Measurements from ENCODE around the gene BCR.

BCR gene

DNA sequence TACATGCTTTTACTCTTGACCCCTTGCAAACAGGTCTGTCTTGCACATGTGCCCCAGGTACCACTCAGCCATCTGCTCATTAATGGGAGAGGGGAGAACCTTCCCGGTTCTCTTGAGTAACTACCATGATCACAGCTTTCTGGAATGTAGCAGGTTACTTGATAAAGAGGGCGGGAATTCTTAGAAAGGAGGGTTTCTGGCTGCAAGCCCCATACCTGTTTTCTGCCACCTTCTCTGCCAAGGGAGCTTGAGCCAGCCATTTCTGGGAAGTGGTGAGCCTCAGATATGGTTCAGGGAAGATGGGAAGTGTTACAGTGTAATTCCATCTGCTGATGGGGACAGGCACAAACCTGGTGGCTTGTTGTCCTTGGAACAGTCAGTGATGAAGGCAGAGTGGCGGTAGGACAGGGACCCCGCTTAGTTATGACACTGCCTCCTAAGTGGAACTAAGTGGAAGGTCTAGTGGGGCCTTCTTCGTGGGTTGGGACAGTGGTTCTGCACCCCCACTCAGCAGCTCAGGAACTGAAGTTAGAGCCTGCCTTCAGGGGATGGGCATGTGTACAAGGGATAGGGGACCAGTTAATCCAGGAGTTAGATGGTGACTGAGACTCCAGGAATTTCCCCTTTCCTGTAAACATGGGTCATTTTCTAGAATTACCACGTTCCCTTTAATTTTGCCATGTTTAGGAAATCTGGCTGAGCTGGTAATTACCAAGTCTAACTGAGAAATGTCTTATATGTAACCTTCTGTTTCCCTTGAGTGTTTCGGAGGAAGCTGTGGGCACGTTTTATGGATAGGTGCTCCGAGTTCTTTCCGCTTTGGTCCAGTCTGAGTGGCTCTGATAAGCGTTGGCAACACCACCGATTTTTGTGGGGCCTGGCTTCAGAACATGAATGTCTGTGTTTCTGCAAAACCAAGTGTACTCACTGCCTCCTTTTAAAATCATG lies 35.3 kb downstream of the BCR start:
- Histone ChIP-seq H3K4me3 (replicated peaks; ENCODE audit: low read depth, low read length) (no peak overlapping the region), H3K27me3 (replicated peaks; ENCODE audit: control insufficient read depth, insufficient read depth, low read length) (no peaks in the 10 kb centered on the region), H3K36me3 (ENCODE audit: control insufficient read depth, insufficient read depth, low read length) (peaks cover 1% of the 10 kb centered on the region)
- TF ChIP-seq, protein P1, sequence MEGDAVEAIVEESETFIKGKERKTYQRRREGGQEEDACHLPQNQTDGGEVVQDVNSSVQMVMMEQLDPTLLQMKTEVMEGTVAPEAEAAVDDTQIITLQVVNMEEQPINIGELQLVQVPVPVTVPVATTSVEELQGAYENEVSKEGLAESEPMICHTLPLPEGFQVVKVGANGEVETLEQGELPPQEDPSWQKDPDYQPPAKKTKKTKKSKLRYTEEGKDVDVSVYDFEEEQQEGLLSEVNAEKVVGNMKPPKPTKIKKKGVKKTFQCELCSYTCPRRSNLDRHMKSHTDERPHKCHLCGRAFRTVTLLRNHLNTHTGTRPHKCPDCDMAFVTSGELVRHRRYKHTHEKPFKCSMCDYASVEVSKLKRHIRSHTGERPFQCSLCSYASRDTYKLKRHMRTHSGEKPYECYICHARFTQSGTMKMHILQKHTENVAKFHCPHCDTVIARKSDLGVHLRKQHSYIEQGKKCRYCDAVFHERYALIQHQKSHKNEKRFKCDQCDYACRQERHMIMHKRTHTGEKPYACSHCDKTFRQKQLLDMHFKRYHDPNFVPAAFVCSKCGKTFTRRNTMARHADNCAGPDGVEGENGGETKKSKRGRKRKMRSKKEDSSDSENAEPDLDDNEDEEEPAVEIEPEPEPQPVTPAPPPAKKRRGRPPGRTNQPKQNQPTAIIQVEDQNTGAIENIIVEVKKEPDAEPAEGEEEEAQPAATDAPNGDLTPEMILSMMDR (IDR thresholded peaks at IDR 0.05; ENCODE audit: insufficient read depth, low read length, poor library complexity, severe bottlenecking): no peak
- no peak for DNase-seq (ENCODE audit: extremely low read depth, insufficient read length)

DNA sequence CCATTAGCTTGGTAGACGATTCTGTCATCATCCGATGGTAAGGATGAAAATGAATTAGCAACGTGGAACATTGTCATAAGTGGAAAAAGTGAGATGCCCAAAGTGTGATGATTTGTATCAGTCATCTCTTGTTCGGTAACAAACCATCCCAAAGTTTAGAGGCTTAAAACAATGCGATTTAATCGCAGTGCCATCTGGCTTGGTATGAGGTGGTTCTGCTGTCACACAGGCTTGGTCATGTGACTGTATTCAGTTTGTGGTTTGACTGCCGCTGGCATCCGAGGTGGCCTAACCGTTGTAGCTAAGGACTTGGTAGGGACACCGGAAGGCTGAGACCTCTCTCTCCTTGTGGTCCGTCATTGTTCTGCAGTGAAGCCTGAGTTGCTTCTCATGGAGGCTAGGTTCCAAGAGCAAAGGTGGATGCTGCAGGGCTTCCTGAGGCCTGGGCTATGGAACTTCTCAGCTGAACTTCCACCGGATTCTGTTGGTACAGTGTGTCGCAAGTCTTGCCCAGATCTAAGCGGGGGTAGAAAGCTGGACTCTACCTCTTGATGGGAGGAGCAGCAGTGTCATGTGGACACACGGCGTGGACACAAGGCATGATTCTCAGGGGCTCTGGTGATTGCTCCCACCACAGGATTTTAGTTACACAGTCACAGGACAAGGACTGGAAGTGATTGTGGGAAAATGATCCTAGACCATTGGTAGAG lies 36.3 kb downstream of the BCR start:
- Histone ChIP-seq H3K36me3 (ENCODE audit: control insufficient read depth, insufficient read depth, low read length) (peaks cover 1% of the 10 kb centered on the region), H3K4me3 (replicated peaks; ENCODE audit: low read depth, low read length) (no peak overlapping the region), H3K27me3 (replicated peaks; ENCODE audit: control insufficient read depth, insufficient read depth, low read length) (no peaks in the 10 kb centered on the region)
- no peak for DNase-seq (ENCODE audit: extremely low read depth, insufficient read length)
- TF ChIP-seq, protein P1 (IDR thresholded peaks at IDR 0.05; ENCODE audit: insufficient read depth, low read length, poor library complexity, severe bottlenecking): no peak

DNA sequence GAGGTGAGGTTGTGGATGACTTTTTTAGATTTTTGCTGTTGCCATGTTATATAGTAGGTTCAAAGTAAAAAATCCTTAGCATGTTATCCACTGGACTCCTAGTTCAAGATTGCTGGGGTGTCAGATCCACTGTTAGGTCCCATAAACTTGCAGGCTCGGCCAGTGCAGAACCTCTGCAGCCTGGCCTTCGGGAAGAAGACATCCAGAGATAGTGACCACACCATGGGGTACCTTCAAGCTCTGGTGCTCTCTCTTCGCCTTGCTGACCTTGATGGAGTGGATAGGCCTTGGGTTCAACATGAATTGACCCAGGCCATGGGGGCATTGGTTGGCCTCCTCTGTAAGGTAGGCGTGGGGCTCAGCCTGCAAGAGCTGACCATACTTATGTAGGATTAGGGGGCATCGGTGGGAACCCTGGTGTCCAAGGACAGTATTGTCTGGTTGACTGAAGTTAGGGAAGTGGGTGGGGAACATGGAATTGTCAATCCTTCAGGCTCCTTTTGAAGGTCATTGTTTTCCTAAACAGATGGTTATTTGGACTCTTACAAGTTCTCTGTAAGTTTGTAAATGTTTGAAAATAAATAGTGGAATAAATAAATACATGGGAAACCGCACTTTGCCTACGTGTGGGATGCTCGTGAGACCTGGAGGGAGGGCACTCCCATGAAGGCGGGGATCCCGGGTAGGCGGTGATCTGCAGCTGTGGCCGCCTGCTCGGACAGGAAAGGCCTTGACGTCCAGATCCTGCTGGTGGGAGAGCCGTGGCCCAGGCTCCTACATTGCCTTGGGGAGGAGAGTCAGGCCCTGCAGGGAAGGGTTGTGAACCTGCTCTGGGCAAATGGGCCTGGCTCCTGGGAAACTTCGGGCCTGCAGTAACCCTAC lies 37.1 kb downstream of the BCR start:
- no peak overlapping the region for H3K4me3 ChIP-seq (replicated peaks; ENCODE audit: low read depth, low read length)
- DNase-seq (ENCODE audit: extremely low read depth, insufficient read length): no peak
- TF ChIP-seq, protein P1 (IDR thresholded peaks at IDR 0.05; ENCODE audit: insufficient read depth, low read length, poor library complexity, severe bottlenecking): no peak

GRCh38 chr22:23218053-23218866 lies 38.0 kb downstream of the BCR start:
- TF ChIP-seq, protein P1 (IDR thresholded peaks at IDR 0.05; ENCODE audit: insufficient read depth, low read length, poor library complexity, severe bottlenecking): no peak
- H3K27me3 ChIP-seq (replicated peaks; ENCODE audit: control insufficient read depth, insufficient read depth, low read length): no peaks in the 10 kb centered on the region
- peaks cover 1% of the 10 kb centered on the region; the same call in 1 of the 2 replicates for H3K36me3 ChIP-seq (ENCODE audit: control insufficient read depth, insufficient read depth, low read length)
- no peak overlapping the region for H3K4me3 ChIP-seq (replicated peaks; ENCODE audit: low read depth, low read length)
- no peak for DNase-seq (ENCODE audit: extremely low read depth, insufficient read length)

More for the DNA sequence above, 37.1 kb downstream of the BCR start:
- Histone ChIP-seq H3K36me3 (ENCODE audit: control insufficient read depth, insufficient read depth, low read length) (peaks cover 1% of the 10 kb centered on the region; the same call in 1 of the 2 replicates), H3K27me3 (replicated peaks; ENCODE audit: control insufficient read depth, insufficient read depth, low read length) (no peaks in the 10 kb centered on the region)

GRCh38 chr22:23218867-23219251 lies 38.5 kb downstream of the BCR start:
- peak; percentile 40 for DNase-seq (ENCODE audit: extremely low read depth, insufficient read length)
- Histone ChIP-seq H3K27me3 (replicated peaks; ENCODE audit: control insufficient read depth, insufficient read depth, low read length) (no peaks in the 10 kb centered on the region), H3K36me3 (ENCODE audit: control insufficient read depth, insufficient read depth, low read length) (peaks cover 1% of the 10 kb centered on the region; the same call in 1 of the 2 replicates), H3K4me3 (replicated peaks; ENCODE audit: low read depth, low read length) (no peak overlapping the region; the same call in 1 of the 2 replicates)
- TF ChIP-seq, protein P1 (IDR thresholded peaks at IDR 0.05; ENCODE audit: insufficient read depth, low read length, poor library complexity, severe bottlenecking): no peak

Data from GM06990 (cell line).